ENCODE data around the gene ANAPC15. TPM values are rescaled to one million over a fixed set of nuclear protein-coding genes. Genes with fewer than 3 reads are reported as not detected.

Gene ANAPC15
- total and polyA plus RNA-seq, 2 experiments from 2014 or later = 52.1 to 117 TPM

DNA sequence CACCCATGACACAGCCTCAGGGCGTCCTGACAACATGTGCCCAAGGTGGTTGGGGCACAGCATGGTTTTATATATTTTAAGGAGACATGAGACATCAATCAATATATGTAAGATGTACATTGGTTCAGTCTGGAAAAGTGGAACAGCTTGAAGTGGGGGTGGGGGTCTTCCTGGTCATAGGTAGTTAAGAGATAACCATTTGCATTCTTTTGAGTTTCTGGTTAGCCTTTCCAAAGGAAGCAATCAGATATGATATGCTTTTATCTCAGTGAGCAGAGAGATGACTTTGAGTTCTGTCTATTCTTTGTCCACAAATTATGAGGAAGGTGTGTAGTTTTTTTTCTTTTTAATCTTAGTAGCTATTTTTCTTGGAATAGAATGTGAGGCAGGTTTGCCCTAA is 10.1 kb upstream of the ANAPC15 start:
- H3K27ac ChIP-seq (ENCODE audit: low read depth) = no peak overlapping the region
- no peaks in the 10 kb centered on the region; the same call in 1 of the 2 replicates for H3K36me3 ChIP-seq (ENCODE audit: insufficient read depth)
- Mint-ChIP-seq H3K36me3 (ENCODE audit: low read depth) (no peaks in the 10 kb centered on the region; the same call in 2 of the 3 replicates), H3K4me1 (no peaks in the 10 kb centered on the region), H3K9me3 (peaks cover 28% of the 10 kb centered on the region), H3K27me3 (ENCODE audit: insufficient read depth, low read depth, poor library complexity) (peaks cover 8% of the 10 kb centered on the region), H3K4me3 (no peak overlapping the region), H3K27ac (no peak overlapping the region)
- H3K4me1 ChIP-seq (ENCODE audit: insufficient read depth) = no peaks in the 10 kb centered on the region
- 0 out of 2 replicates have a peak, but pooled peaks cover 5% of the 10 kb centered on the region for H3K27me3 ChIP-seq (ENCODE audit: insufficient read depth)
- no peak overlapping the region for H3K4me2 ChIP-seq
- H2AFZ ChIP-seq = no peak overlapping the region
- H3K4me3 ChIP-seq = no peak overlapping the region
- H4K20me1 ChIP-seq (replicated peaks; ENCODE audit: insufficient read depth) = no peaks in the 10 kb centered on the region
- no peaks in the 10 kb centered on the region for H3F3A ChIP-seq (replicated peaks; ENCODE audit: low read depth)
- H3K79me2 ChIP-seq (replicated peaks; ENCODE audit: insufficient read depth) = no peaks in the 10 kb centered on the region
- no peak for TF ChIP-seq EZH2phosphoT487 (IDR thresholded peaks at IDR 0.05; ENCODE audit: unreplicated experiment)
- no peak for TF ChIP-seq ZNF331 (CRISPR knock-in tag; IDR thresholded peaks at IDR 0.05; ENCODE audit: low read depth)
- ATAC-seq = no peak
- H3K9me2 ChIP-seq (ENCODE audit: insufficient read depth) = 0 out of 2 replicates have a peak, but pooled peaks cover 3% of the 10 kb centered on the region
- DNase-seq (ENCODE audit: low spot score) = no peak

DNA sequence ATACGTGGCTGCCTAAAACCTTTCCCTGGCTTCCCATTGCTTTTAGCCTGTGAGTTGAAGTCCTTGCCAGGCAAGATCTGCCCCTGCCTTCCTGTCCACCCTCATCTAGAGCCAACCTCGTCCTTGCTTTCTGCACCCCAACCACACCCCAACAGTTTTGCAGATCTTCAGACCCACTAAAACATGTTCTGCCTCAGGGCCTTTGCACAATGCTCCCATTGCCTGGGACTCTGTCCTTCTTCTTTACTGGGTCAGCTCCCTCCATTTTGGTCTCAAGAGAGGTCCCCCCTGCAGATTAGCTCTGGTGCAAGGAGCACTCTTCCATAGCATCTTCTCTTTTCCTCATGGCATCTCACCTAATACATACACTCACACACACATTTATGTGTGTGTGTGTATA is 8.4 kb upstream of the ANAPC15 start:
- Histone ChIP-seq H3K4me3 (no peak overlapping the region), H3K27me3 (ENCODE audit: insufficient read depth) (peaks cover 12% of the 10 kb centered on the region), H4K20me1 (replicated peaks; ENCODE audit: insufficient read depth) (no peaks in the 10 kb centered on the region), H3K4me1 (ENCODE audit: insufficient read depth) (no peaks in the 10 kb centered on the region), H3K4me2 (no peak overlapping the region), H3F3A (replicated peaks; ENCODE audit: low read depth) (no peaks in the 10 kb centered on the region), H3K27ac (ENCODE audit: low read depth) (no peak overlapping the region), H3K36me3 (ENCODE audit: insufficient read depth) (no peaks in the 10 kb centered on the region; the same call in 1 of the 2 replicates), H3K9me2 (ENCODE audit: insufficient read depth) (0 out of 2 replicates have a peak, but pooled peaks cover 3% of the 10 kb centered on the region), H2AFZ (no peak overlapping the region), H3K79me2 (replicated peaks; ENCODE audit: insufficient read depth) (no peaks in the 10 kb centered on the region)
- H3K4me3 Mint-ChIP-seq = no peak overlapping the region
- DNase-seq (ENCODE audit: low spot score) (no peak), ATAC-seq (no peak)
- H3K9me3 Mint-ChIP-seq = peaks cover 25% of the 10 kb centered on the region
- H3K27ac Mint-ChIP-seq = no peak overlapping the region
- H3K4me1 Mint-ChIP-seq = no peaks in the 10 kb centered on the region
- no peak for TF ChIP-seq STAT1 (IDR thresholded peaks at IDR 0.05; ENCODE audit: unreplicated experiment)
- TF ChIP-seq, protein P1, sequence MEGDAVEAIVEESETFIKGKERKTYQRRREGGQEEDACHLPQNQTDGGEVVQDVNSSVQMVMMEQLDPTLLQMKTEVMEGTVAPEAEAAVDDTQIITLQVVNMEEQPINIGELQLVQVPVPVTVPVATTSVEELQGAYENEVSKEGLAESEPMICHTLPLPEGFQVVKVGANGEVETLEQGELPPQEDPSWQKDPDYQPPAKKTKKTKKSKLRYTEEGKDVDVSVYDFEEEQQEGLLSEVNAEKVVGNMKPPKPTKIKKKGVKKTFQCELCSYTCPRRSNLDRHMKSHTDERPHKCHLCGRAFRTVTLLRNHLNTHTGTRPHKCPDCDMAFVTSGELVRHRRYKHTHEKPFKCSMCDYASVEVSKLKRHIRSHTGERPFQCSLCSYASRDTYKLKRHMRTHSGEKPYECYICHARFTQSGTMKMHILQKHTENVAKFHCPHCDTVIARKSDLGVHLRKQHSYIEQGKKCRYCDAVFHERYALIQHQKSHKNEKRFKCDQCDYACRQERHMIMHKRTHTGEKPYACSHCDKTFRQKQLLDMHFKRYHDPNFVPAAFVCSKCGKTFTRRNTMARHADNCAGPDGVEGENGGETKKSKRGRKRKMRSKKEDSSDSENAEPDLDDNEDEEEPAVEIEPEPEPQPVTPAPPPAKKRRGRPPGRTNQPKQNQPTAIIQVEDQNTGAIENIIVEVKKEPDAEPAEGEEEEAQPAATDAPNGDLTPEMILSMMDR (conservative IDR thresholded peaks at IDR 0.05; ENCODE audit: low read depth in 2 of 2) = no peak
- no peak for TF ChIP-seq POLR2AphosphoS5 (IDR thresholded peaks at IDR 0.05; ENCODE audit: low read depth)
- TF ChIP-seq CREB1 (CRISPR knock-in tag; IDR thresholded peaks at IDR 0.05; ENCODE audit: low read depth) = no peak
- TF ChIP-seq, protein P2, sequence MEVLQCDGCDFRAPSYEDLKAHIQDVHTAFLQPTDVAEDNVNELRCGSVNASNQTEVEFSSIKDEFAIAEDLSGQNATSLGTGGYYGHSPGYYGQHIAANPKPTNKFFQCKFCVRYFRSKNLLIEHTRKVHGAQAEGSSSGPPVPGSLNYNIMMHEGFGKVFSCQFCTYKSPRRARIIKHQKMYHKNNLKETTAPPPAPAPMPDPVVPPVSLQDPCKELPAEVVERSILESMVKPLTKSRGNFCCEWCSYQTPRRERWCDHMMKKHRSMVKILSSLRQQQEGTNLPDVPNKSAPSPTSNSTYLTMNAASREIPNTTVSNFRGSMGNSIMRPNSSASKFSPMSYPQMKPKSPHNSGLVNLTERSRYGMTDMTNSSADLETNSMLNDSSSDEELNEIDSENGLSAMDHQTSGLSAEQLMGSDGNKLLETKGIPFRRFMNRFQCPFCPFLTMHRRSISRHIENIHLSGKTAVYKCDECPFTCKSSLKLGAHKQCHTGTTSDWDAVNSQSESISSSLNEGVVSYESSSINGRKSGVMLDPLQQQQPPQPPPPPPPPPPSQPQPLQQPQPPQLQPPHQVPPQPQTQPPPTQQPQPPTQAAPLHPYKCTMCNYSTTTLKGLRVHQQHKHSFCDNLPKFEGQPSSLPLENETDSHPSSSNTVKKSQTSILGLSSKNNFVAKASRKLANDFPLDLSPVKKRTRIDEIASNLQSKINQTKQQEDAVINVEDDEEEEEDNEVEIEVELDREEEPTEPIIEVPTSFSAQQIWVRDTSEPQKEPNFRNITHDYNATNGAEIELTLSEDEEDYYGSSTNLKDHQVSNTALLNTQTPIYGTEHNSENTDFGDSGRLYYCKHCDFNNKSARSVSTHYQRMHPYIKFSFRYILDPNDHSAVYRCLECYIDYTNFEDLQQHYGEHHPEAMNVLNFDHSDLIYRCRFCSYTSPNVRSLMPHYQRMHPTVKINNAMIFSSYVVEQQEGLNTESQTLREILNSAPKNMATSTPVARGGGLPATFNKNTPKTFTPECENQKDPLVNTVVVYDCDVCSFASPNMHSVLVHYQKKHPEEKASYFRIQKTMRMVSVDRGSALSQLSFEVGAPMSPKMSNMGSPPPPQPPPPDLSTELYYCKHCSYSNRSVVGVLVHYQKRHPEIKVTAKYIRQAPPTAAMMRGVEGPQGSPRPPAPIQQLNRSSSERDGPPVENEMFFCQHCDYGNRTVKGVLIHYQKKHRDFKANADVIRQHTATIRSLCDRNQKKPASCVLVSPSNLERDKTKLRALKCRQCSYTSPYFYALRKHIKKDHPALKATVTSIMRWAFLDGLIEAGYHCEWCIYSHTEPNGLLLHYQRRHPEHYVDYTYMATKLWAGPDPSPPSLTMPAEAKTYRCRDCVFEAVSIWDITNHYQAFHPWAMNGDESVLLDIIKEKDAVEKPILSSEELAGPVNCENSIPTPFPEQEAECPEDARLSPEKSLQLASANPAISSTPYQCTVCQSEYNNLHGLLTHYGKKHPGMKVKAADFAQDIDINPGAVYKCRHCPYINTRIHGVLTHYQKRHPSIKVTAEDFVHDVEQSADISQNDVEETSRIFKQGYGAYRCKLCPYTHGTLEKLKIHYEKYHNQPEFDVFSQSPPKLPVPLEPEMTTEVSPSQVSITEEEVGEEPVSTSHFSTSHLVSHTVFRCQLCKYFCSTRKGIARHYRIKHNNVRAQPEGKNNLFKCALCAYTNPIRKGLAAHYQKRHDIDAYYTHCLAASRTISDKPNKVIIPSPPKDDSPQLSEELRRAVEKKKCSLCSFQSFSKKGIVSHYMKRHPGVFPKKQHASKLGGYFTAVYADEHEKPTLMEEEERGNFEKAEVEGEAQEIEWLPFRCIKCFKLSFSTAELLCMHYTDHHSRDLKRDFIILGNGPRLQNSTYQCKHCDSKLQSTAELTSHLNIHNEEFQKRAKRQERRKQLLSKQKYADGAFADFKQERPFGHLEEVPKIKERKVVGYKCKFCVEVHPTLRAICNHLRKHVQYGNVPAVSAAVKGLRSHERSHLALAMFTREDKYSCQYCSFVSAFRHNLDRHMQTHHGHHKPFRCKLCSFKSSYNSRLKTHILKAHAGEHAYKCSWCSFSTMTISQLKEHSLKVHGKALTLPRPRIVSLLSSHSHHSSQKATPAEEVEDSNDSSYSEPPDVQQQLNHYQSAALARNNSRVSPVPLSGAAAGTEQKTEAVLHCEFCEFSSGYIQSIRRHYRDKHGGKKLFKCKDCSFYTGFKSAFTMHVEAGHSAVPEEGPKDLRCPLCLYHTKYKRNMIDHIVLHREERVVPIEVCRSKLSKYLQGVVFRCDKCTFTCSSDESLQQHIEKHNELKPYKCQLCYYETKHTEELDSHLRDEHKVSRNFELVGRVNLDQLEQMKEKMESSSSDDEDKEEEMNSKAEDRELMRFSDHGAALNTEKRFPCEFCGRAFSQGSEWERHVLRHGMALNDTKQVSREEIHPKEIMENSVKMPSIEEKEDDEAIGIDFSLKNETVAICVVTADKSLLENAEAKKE (CRISPR knock-in tag; IDR thresholded peaks at IDR 0.05) = no peak
- TF ChIP-seq EZH2phosphoT487 (IDR thresholded peaks at IDR 0.05; ENCODE audit: unreplicated experiment) = no peak
- TF ChIP-seq ZNF331 (CRISPR knock-in tag; IDR thresholded peaks at IDR 0.05; ENCODE audit: low read depth) = no peak
- TF ChIP-seq NANOG (IDR thresholded peaks at IDR 0.05; ENCODE audit: borderline replicate concordance) = no peak
- H3K27me3 Mint-ChIP-seq (ENCODE audit: insufficient read depth, low read depth, poor library complexity) = peaks cover 8% of the 10 kb centered on the region
- no peaks in the 10 kb centered on the region for H3K36me3 Mint-ChIP-seq (ENCODE audit: low read depth)

All from GM23338 (cell line).